RWPE2 (cell line): Measurements from ENCODE around the gene CDX1.

Source experiments
- ATAC-seq: fragments of 200-7000 bp; cut with Tn5 transposase; 3 replicates; pipeline ENCODE4 v1.9.1; 2021; ENCODE audit warnings: low read depth
- DNase-seq: peaks from one replicate; pipeline ENCODE4 v3.0.0-alpha.2; 2020; ENCODE audit warnings: low spot score
- H3K27ac ChIP-seq: fragments of 450-650 bp; 2 replicates; pipeline ENCODE4 v1.5.1; 2017; ENCODE audit warnings: mild to moderate bottlenecking; ENCODE audit not compliant: poor library complexity, severe bottlenecking
- H3K27me3 ChIP-seq: fragments of 250-450 bp; sonication (Bioruptor Pico); 2 replicates; pipeline ENCODE4 v1.5.1; 2021; ENCODE audit warnings: mild to moderate bottlenecking, moderate library complexity; ENCODE audit not compliant: insufficient read depth, poor library complexity, severe bottlenecking
- H3K36me3 ChIP-seq: fragments of 250-450 bp; sonication (Bioruptor Pico); 2 replicates; pipeline ENCODE4 v1.5.1; 2020; ENCODE audit warnings: low read depth, mild to moderate bottlenecking, moderate library complexity
- H3K4me1 ChIP-seq: fragments of 250-450 bp; sonication (Bioruptor Pico); 2 replicates; pipeline ENCODE4 v1.5.1; 2021; ENCODE audit warnings: mild to moderate bottlenecking, moderate library complexity; ENCODE audit not compliant: insufficient read depth, poor library complexity, severe bottlenecking
- H3K4me3 ChIP-seq: fragments of 250-450 bp; sonication (Bioruptor Pico); 2 replicates; pipeline ENCODE4 v1.5.1; 2021; ENCODE audit warnings: mild to moderate bottlenecking, moderate library complexity; ENCODE audit not compliant: severe bottlenecking
- H3K9me3 ChIP-seq: fragments of 250-450 bp; sonication (Bioruptor Pico); 2 replicates; pipeline ENCODE4 v1.5.1; 2021; ENCODE audit warnings: mild to moderate bottlenecking, moderate library complexity; ENCODE audit not compliant: severe bottlenecking
- CTCF ChIP-seq: fragments of 450-650 bp; IDR thresholded peaks from one replicate; pipeline ENCODE4 v1.5.1; 2017; ENCODE audit warnings: mild to moderate bottlenecking, moderate library complexity; ENCODE audit not compliant: poor library complexity, severe bottlenecking

Gene CDX1

GRCh38 chr5:150122536-150123481 lies 43.8 kb upstream of the CDX1 start:
- no peak overlapping the region for H3K27ac ChIP-seq
- H3K9me3 ChIP-seq, result no peaks in the 10 kb centered on the region
- no peak for DNase-seq
- TF ChIP-seq CTCF, result peak; percentile 23
- H3K4me1 ChIP-seq, result no peaks in the 10 kb centered on the region
- peak; percentile 7; the same call in 1 of the 3 replicates for ATAC-seq
- H3K27me3 ChIP-seq, result no peaks in the 10 kb centered on the region
- no peaks in the 10 kb centered on the region for H3K36me3 ChIP-seq
- H3K4me3 ChIP-seq, result no peak overlapping the region

- TF ChIP-seq CTCF, result no peak
- Histone ChIP-seq H3K4me3 (no peak overlapping the region), H3K27ac (no peak overlapping the region), H3K27me3 (no peaks in the 10 kb centered on the region), H3K9me3 (no peaks in the 10 kb centered on the region), H3K36me3 (no peaks in the 10 kb centered on the region), H3K4me1 (no peaks in the 10 kb centered on the region)
- DNase-seq (no peak), ATAC-seq (no peak)
Measured at GRCh38 chr5:150123542-150123941, 43.0 kb upstream of the CDX1 start.

GRCh38 chr5:150124111-150124557 lies 42.4 kb upstream of the CDX1 start:
- Histone ChIP-seq H3K4me1 (no peaks in the 10 kb centered on the region), H3K9me3 (no peaks in the 10 kb centered on the region), H3K36me3 (no peaks in the 10 kb centered on the region), H3K27ac (no peak overlapping the region), H3K27me3 (no peaks in the 10 kb centered on the region), H3K4me3 (no peak overlapping the region)
- no peak for DNase-seq
- no peak for TF ChIP-seq CTCF
- ATAC-seq, result no peak

- ATAC-seq (no peak), DNase-seq (no peak)
- Histone ChIP-seq H3K27me3 (no peaks in the 10 kb centered on the region), H3K9me3 (no peaks in the 10 kb centered on the region), H3K4me3 (no peak overlapping the region), H3K27ac (no peak overlapping the region), H3K36me3 (no peaks in the 10 kb centered on the region), H3K4me1 (no peaks in the 10 kb centered on the region)
- no peak for TF ChIP-seq CTCF
Measured at GRCh38 chr5:150124596-150124995, 42.0 kb upstream of the CDX1 start.

- DNase-seq, result no peak
- no peak for ATAC-seq
- Histone ChIP-seq H3K9me3 (no peaks in the 10 kb centered on the region), H3K4me1 (no peaks in the 10 kb centered on the region), H3K27me3 (no peaks in the 10 kb centered on the region), H3K27ac (no peak overlapping the region), H3K36me3 (no peaks in the 10 kb centered on the region), H3K4me3 (no peak overlapping the region)
- no peak for TF ChIP-seq CTCF
Measured at GRCh38 chr5:150125334-150125733, 41.2 kb upstream of the CDX1 start.
